ENCODE measurements around the gene NEB. TPM values are rescaled to one million over a fixed set of nuclear protein-coding genes. Genes with fewer than 3 reads are reported as not detected.

Gene NEB
- total and polyA plus RNA-seq, 2 of the 4 experiments (the other 2 are of a cell fraction) = under 0.01 TPM; not detected in 1

DNA sequence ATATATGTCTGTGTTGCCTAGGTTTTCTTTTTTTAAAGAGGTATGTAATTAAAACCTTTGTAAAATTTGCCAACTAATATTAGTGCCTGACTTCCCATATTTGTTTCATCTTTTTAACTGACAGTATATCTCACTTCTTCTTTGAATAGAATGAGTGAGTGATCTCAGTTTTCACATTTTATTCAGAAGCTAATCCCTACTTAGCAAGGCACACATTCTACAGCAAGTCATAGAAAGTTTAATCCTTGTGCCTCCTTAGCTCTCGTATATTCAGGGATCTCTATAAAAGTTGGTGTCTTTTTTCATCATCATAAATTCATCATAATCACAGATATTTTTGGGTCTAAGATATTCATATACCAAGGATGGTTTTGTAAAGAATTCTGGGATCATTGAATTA is 258.0 kb downstream of the NEB start:
- H2BK15ac ChIP-seq (ENCODE audit: low read depth, low read length) = no peak overlapping the region
- H3K23ac ChIP-seq (ENCODE audit: low read depth, low read length) = no peak overlapping the region
- H2AK5ac ChIP-seq (ENCODE audit: low read depth, low read length) = no peak overlapping the region
- H3K56ac ChIP-seq (ENCODE audit: extremely low read depth, insufficient read depth, low read length) = no peak overlapping the region
- no peak overlapping the region for H3K4ac ChIP-seq (ENCODE audit: low read depth, low read length)
- no TSS peak for BruUV-seq (replicated peaks)
- H3K18ac ChIP-seq (ENCODE audit: low read depth, low read length) = no peak overlapping the region
- no peak overlapping the region for H4K8ac ChIP-seq (ENCODE audit: low read depth in 2 of 2, low read length in 2 of 2)
- no peak overlapping the region for H4K5ac ChIP-seq (ENCODE audit: low read depth, low read length)
- TF ChIP-seq, protein P1, sequence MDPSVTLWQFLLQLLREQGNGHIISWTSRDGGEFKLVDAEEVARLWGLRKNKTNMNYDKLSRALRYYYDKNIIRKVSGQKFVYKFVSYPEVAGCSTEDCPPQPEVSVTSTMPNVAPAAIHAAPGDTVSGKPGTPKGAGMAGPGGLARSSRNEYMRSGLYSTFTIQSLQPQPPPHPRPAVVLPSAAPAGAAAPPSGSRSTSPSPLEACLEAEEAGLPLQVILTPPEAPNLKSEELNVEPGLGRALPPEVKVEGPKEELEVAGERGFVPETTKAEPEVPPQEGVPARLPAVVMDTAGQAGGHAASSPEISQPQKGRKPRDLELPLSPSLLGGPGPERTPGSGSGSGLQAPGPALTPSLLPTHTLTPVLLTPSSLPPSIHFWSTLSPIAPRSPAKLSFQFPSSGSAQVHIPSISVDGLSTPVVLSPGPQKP (IDR thresholded peaks at IDR 0.05; ENCODE audit: borderline replicate concordance, low read depth, low read length) = no peak
- TF ChIP-seq SMC3 (IDR thresholded peaks at IDR 0.05; ENCODE audit: low read depth, low read length) (no peak), MXI1 (IDR thresholded peaks at IDR 0.05; ENCODE audit: borderline replicate concordance, low read depth, low read length) (no peak), POLR2A (IDR thresholded peaks at IDR 0.05; ENCODE audit: low read depth, low read length) (no peak), RCOR1 (IDR thresholded peaks at IDR 0.05; ENCODE audit: insufficient replicate concordance, low read length) (no peak), CEBPB (IDR thresholded peaks at IDR 0.05; ENCODE audit: low read depth, low read length) (no peak), RAD21 (IDR thresholded peaks at IDR 0.05; ENCODE audit: low read length) (no peak), NFE2L2 (IDR thresholded peaks at IDR 0.05; ENCODE audit: low read depth, low read length) (no peak), FOS (IDR thresholded peaks at IDR 0.05; ENCODE audit: low read depth, low read length) (no peak), MAFK (IDR thresholded peaks at IDR 0.05; ENCODE audit: low read depth, low read length) (no peak), BHLHE40 (IDR thresholded peaks at IDR 0.05; ENCODE audit: low read depth, low read length) (no peak), MAZ (IDR thresholded peaks at IDR 0.05; ENCODE audit: borderline replicate concordance, low read depth, low read length) (no peak), CHD1 (IDR thresholded peaks at IDR 0.05; ENCODE audit: low read depth, low read length) (no peak), RFX5 (IDR thresholded peaks at IDR 0.05; ENCODE audit: low read depth, low read length) (no peak)
- TF ChIP-seq, protein P2, sequence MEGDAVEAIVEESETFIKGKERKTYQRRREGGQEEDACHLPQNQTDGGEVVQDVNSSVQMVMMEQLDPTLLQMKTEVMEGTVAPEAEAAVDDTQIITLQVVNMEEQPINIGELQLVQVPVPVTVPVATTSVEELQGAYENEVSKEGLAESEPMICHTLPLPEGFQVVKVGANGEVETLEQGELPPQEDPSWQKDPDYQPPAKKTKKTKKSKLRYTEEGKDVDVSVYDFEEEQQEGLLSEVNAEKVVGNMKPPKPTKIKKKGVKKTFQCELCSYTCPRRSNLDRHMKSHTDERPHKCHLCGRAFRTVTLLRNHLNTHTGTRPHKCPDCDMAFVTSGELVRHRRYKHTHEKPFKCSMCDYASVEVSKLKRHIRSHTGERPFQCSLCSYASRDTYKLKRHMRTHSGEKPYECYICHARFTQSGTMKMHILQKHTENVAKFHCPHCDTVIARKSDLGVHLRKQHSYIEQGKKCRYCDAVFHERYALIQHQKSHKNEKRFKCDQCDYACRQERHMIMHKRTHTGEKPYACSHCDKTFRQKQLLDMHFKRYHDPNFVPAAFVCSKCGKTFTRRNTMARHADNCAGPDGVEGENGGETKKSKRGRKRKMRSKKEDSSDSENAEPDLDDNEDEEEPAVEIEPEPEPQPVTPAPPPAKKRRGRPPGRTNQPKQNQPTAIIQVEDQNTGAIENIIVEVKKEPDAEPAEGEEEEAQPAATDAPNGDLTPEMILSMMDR (conservative IDR thresholded peaks at IDR 0.05; ENCODE audit: low read depth, low read length) = no peak
- TF ChIP-seq, protein P3, sequence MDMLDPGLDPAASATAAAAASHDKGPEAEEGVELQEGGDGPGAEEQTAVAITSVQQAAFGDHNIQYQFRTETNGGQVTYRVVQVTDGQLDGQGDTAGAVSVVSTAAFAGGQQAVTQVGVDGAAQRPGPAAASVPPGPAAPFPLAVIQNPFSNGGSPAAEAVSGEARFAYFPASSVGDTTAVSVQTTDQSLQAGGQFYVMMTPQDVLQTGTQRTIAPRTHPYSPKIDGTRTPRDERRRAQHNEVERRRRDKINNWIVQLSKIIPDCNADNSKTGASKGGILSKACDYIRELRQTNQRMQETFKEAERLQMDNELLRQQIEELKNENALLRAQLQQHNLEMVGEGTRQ (IDR thresholded peaks at IDR 0.05; ENCODE audit: low read depth, low read length) = no peak
- H3K27me3 ChIP-seq (ENCODE audit: control insufficient read depth, insufficient read depth, low read length) = no peaks in the 10 kb centered on the region
- ChIA-PET POLR2A (ENCODE audit: unreplicated experiment) (no interaction called here), CTCF (no interaction called here)
- H2AK9ac ChIP-seq (replicated peaks; ENCODE audit: low read depth, low read length, poor library complexity) = no peak overlapping the region
- dilution Hi-C loops (cut with HindIII; ENCODE audit: low sequenced_read_pairs, unreplicated experiment) = no loop called here
- no peak overlapping the region for H3K4me2 ChIP-seq (ENCODE audit: low read depth, low read length)
- no peak overlapping the region for H3K14ac ChIP-seq (replicated peaks; ENCODE audit: low read depth, low read length)
- no peak overlapping the region for H3K9ac ChIP-seq (ENCODE audit: low read depth, low read length)
- peaks cover 4 to 6% of the 10 kb centered on the region in 2 experiments; a peak in 2 of 4 replicates for H3K79me1 ChIP-seq (ENCODE audit: low read depth in 1 of 2, low read length in 2 of 2)
- no CpG with 5 or more reads among the region's 1 CpG for WGBS, 2 experiments (ENCODE audit: extremely low coverage in 2 of 2, insufficient read length in 1 of 2)
- ATAC-seq (ENCODE audit: low read depth) (no peak), DNase-seq (no peak)
- no peak overlapping the region for H2BK20ac ChIP-seq (ENCODE audit: low read depth, low read length)
- H4K20me1 ChIP-seq (ENCODE audit: insufficient read depth, low read length) = no peaks in the 10 kb centered on the region
- H2BK5ac ChIP-seq (ENCODE audit: low read depth, low read length, poor library complexity, severe bottlenecking) = no peak overlapping the region
- H3K27ac ChIP-seq (ENCODE audit: insufficient read depth, low read length) = no peak overlapping the region
- peaks cover 14% of the 10 kb centered on the region; the same call in 1 of the 2 replicates for H3K36me3 ChIP-seq (ENCODE audit: control insufficient read depth, insufficient read depth, low read length)
- H3K9me1 ChIP-seq (ENCODE audit: insufficient read depth, low read length) = no peaks in the 10 kb centered on the region
- intact Hi-C loops (cut with micrococcal nuclease) = no loop called here
- H2BK120ac ChIP-seq (ENCODE audit: low read depth, low read length) = no peak overlapping the region
- in situ Hi-C loops (cut with MboI; ENCODE audit: low sequenced_read_pairs) = no loop called here
- H2AFZ ChIP-seq (replicated peaks; ENCODE audit: low read length, poor library complexity) = no peak overlapping the region
- no peak overlapping the region for H4K91ac ChIP-seq (ENCODE audit: insufficient read depth, low read depth, low read length)
- no peaks in the 10 kb centered on the region for H3K9me3 ChIP-seq (ENCODE audit: control insufficient read depth, insufficient read depth, low read length)
- H3K4me3 ChIP-seq (ENCODE audit: insufficient read depth, low read depth, low read length) = no peak overlapping the region
- no peaks in the 10 kb centered on the region; the same call in 1 of the 2 replicates for H3K4me1 ChIP-seq (ENCODE audit: control insufficient read depth, insufficient read depth, low read length)

Measured in IMR-90 (cell line).